ENCODE results near the gene MPHOSPH6. TPM values are rescaled to one million over a fixed set of nuclear protein-coding genes. Genes with fewer than 3 reads are reported as not detected.

MPHOSPH6 gene
- total RNA-seq, 6 experiments from 2014 or later = 5.0 to 22.1 (median 9.4) TPM

DNA sequence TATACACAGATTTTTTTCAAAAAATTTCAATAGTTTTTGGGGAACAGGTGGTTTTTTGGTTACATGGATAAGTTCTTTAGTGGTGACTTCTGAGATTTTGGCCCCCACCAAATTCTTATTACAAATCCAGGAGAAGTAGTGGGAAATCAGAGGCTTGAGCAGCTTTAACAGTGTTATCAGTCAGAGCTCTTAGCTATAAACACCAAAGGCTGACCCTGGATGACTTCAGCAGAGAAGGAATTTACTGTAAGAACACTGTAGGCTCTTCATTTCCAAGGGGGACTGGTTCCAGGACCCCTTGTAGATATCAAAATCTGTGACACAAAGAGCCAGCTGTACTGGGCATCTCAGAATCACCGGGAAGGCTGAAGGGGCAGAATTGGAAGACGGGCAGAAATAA lies 17.8 kb downstream of the MPHOSPH6 start:
- Histone ChIP-seq H3K4me3 (no peak overlapping the region), H3K36me3 (peaks cover 0 to 16% (median 3%) of the 10 kb centered on the region in 4 donors), H3K27me3 (no peaks in the 10 kb centered on the region), H3K27ac (no peak overlapping the region), H3K9me3 (no peaks in the 10 kb centered on the region), H3K4me1 (peaks cover 0 to 2% (median 0%) of the 10 kb centered on the region in 4 donors)
- intact Hi-C loops (cut with DNase I) = no loop called here
- no peak for ATAC-seq
- no peak for DNase-seq
- WGBS (ENCODE audit: insufficient coverage, low coverage, low lambda C conversion rate, missing lambda C conversion rate) = 70% methylated on average over 2 of the region's 2 CpGs
- no peak for TF ChIP-seq POLR2A (IDR thresholded peaks at IDR 0.05)
- TF ChIP-seq, protein P1, sequence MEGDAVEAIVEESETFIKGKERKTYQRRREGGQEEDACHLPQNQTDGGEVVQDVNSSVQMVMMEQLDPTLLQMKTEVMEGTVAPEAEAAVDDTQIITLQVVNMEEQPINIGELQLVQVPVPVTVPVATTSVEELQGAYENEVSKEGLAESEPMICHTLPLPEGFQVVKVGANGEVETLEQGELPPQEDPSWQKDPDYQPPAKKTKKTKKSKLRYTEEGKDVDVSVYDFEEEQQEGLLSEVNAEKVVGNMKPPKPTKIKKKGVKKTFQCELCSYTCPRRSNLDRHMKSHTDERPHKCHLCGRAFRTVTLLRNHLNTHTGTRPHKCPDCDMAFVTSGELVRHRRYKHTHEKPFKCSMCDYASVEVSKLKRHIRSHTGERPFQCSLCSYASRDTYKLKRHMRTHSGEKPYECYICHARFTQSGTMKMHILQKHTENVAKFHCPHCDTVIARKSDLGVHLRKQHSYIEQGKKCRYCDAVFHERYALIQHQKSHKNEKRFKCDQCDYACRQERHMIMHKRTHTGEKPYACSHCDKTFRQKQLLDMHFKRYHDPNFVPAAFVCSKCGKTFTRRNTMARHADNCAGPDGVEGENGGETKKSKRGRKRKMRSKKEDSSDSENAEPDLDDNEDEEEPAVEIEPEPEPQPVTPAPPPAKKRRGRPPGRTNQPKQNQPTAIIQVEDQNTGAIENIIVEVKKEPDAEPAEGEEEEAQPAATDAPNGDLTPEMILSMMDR (IDR thresholded peaks at IDR 0.05) = no peak

GRCh38 chr16:82150549-82150948 lies 19.5 kb downstream of the MPHOSPH6 start:
- intact Hi-C loops (cut with DNase I) = no loop called here
- H3K9me3 ChIP-seq = no peaks in the 10 kb centered on the region
- H3K27ac ChIP-seq = no peak overlapping the region
- TF ChIP-seq, protein P1 (IDR thresholded peaks at IDR 0.05) = no peak
- no peak for TF ChIP-seq POLR2A (IDR thresholded peaks at IDR 0.05)
- DNase-seq (no peak), ATAC-seq (no peak)
- no peaks in the 10 kb centered on the region for H3K27me3 ChIP-seq
- 100% methylated on average over 1 of the region's 1 CpG for WGBS (ENCODE audit: insufficient coverage, low coverage, low lambda C conversion rate, missing lambda C conversion rate)
- H3K4me1 ChIP-seq = no peaks in the 10 kb centered on the region
- peaks cover 0 to 20% (median 3%) of the 10 kb centered on the region in 4 donors for H3K36me3 ChIP-seq
- no peak overlapping the region for H3K4me3 ChIP-seq

GRCh38 chr16:82149536-82149935 lies 20.5 kb downstream of the MPHOSPH6 start:
- no peak overlapping the region for H3K27ac ChIP-seq
- DNase-seq (no peak), ATAC-seq (no peak)
- H3K4me3 ChIP-seq = no peak overlapping the region
- H3K27me3 ChIP-seq = no peaks in the 10 kb centered on the region
- peaks cover 0 to 20% (median 3%) of the 10 kb centered on the region in 4 donors for H3K36me3 ChIP-seq
- no peaks in the 10 kb centered on the region for H3K9me3 ChIP-seq
- H3K4me1 ChIP-seq = no peaks in the 10 kb centered on the region
- intact Hi-C loops (cut with DNase I) = no loop called here
- 96% methylated on average over 2 of the region's 2 CpGs for WGBS (ENCODE audit: insufficient coverage, low coverage, low lambda C conversion rate, missing lambda C conversion rate)
- TF ChIP-seq POLR2A (IDR thresholded peaks at IDR 0.05) = no peak
- TF ChIP-seq, protein P1 (IDR thresholded peaks at IDR 0.05) = no peak

DNA sequence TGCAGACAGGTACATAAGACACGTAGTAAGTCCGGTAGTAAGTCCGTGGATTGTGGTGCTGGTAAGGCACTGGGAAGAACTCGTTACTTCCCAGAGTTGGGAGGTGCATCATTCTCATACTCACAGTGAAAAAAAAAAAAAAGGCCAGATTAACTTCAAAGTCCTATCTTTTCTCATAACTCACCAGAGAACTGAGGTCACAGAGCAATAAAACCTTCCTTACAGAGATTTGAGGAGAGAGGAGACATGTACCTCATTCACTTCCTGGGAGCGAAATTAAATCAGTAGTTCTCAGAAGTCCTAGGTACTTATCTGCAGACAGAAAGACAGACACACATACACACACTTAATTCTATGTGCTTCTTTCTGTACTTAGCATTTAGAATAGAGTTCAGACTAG lies 22.5 kb downstream of the MPHOSPH6 start:
- Histone ChIP-seq H3K4me3 (no peak overlapping the region), H3K27ac (no peak overlapping the region), H3K27me3 (no peaks in the 10 kb centered on the region), H3K36me3 (peaks cover 0 to 20% (median 3%) of the 10 kb centered on the region in 4 donors), H3K4me1 (no peaks in the 10 kb centered on the region), H3K9me3 (no peaks in the 10 kb centered on the region)
- DNase-seq (no peak), ATAC-seq (no peak)
- WGBS (ENCODE audit: insufficient coverage, low coverage, low lambda C conversion rate, missing lambda C conversion rate) = 90% methylated on average over 5 of the region's 5 CpGs
- intact Hi-C loops (cut with DNase I) = no loop called here
- no peak for TF ChIP-seq POLR2A (IDR thresholded peaks at IDR 0.05)
- TF ChIP-seq, protein P1 (IDR thresholded peaks at IDR 0.05) = no peak

DNA sequence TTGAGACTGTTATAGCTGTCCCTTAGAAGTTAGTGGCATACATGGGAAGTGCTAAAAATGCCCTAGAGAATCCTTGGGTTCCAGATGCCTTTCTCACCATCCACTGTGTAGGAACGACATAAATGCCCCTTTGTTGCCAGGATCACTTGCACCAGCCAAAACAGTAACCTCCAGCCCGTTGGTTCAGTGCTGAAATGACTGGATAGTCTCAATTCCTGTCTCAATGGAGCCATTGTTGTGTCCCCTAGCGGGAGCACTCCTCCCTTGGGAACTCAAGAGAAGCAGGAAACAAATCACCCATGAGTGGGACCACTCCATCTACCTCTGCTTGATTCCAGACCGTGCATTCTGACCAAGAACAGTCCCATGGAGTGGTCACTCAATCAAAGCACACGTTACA lies 23.1 kb downstream of the MPHOSPH6 start:
- WGBS (ENCODE audit: insufficient coverage, low coverage, low lambda C conversion rate, missing lambda C conversion rate) = 76% methylated on average over 5 of the region's 5 CpGs
- Histone ChIP-seq H3K4me1 (no peaks in the 10 kb centered on the region), H3K36me3 (peaks cover 0 to 20% (median 3%) of the 10 kb centered on the region in 4 donors), H3K27ac (no peak overlapping the region), H3K27me3 (no peaks in the 10 kb centered on the region), H3K4me3 (no peak overlapping the region), H3K9me3 (no peaks in the 10 kb centered on the region)
- TF ChIP-seq POLR2A (IDR thresholded peaks at IDR 0.05) = no peak
- TF ChIP-seq, protein P1 (IDR thresholded peaks at IDR 0.05) = no peak
- no peak for ATAC-seq
- no peak for DNase-seq
- intact Hi-C loops (cut with DNase I) = no loop called here
